Right lobe of liver (tissue), 6 donors: ENCODE data around the gene INCA1. TPM values are rescaled to one million over a fixed set of nuclear protein-coding genes. Genes with fewer than 3 reads are reported as not detected.
A peak's percentile ranks its signal among the peaks of the same experiment; 100 is the strongest.

Experiments
- ATAC-seq, 4 donors: fragments of 200-7000 bp; cut with Tn5 transposase; one replicate each; pipeline ENCODE4 v1.9.1; 2020; ENCODE audit warnings: mild to moderate bottlenecking in 4 of 4, moderate library complexity in 4 of 4
- DNase-seq, 3 donors: peaks; one replicate each; pipeline ENCODE4 v3.0.0-alpha.2; 2020
- H3K27ac ChIP-seq, 3 donors: fragments of 200-600 bp; one replicate each; pipeline ENCODE4 v1.8.0; 2022
- H3K27me3 ChIP-seq, 2 donors: fragments of 200-600 bp; one replicate each; pipeline ENCODE4 v1.8.0; 2022
- H3K36me3 ChIP-seq, 4 donors: fragments of 200-600 bp; sonication (generic) in 1 of 4; one replicate each; pipeline versions ENCODE4 v1.5.1 to v1.8.0; 2017 to 2022; ENCODE audit warnings: control low read depth in 1 of 4
- H3K4me1 ChIP-seq, 4 donors: fragments of 200-600 bp; sonication (generic) in 1 of 4; one replicate each; pipeline versions ENCODE4 v1.5.1 to v1.8.0; 2017 to 2022; ENCODE audit warnings: control low read depth in 1 of 4
- H3K4me3 ChIP-seq, 3 donors: fragments of 200-600 bp; one replicate each; pipeline ENCODE4 v1.8.0; 2022
- H3K9me3 ChIP-seq, 4 donors: fragments of 200-600 bp; sonication (generic) in 1 of 4; one replicate each; pipeline versions ENCODE4 v1.5.1 to v1.8.0; 2017 to 2022; ENCODE audit warnings: control low read depth in 1 of 4
- POLR2A ChIP-seq: fragments of 450-650 bp; IDR thresholded peaks from one replicate; pipeline ENCODE4 v1.6.1; 2017; ENCODE audit warnings: antibody characterized with exemption, mild to moderate bottlenecking
- WGBS: methylation state at CpG from one replicate; pipeline ENCODE4 v1.1.6; 2018; ENCODE audit warnings: low coverage, low lambda C conversion rate; ENCODE audit not compliant: insufficient coverage; ENCODE audit errors: missing lambda C conversion rate; 5-methylcytosine and 5-hydroxymethylcytosine counted together
- intact Hi-C, 2 donors: fragments of 100-400 bp; cut with DNase I; formaldehyde crosslinking; loops; one replicate each; pipeline versions ENCODE4 v1.11.2 to v1.14.1; 2022
- total RNA-seq, 6 experiments: library from RNA; depleted of rRNA in 2 of 6; stranded (reverse); fragments of >200 nt in 2 of 6; fragmentation: NEBNext Ultra II Directional in 3 of 6; extraction: Animal tissue kit (Norgen Biotek cat#: 25700) in 3 of 6; gene quantifications; one replicate each; pipeline versions ENCODE4 v1.1.0 to v1.2.4, GENCODE V29; 2016 to 2023
- TF ChIP-seq, protein P1 (sequence below), 4 donors: fragments of 200-600 bp in 3 of 4; fragments of 450-650 bp in 1 of 4; IDR thresholded peaks; one replicate each; pipeline versions ENCODE4 v1.5.1 to v1.8.0; 2016 to 2022; ENCODE audit warnings: antibody characterized with exemption in 4 of 4, mild to moderate bottlenecking in 2 of 4
- donor health status: DM: no; HTN: yes; CAD: no.
- donor health status: DM: no; HTN: no; CAD: no.
- donor health status: DM: no; HTN: no; CAD: no.
- donor health status: DM: no; HTN: yes; CAD: no.
- donor health status: DM: no; HTN: yes; CAD: no.

The INCA1 gene
- total RNA-seq, 6 experiments from 2014 or later, result 0.83 to 1.3 (median 0.97) TPM; not detected in 1

GRCh38 chr17:5027299-5027698, 30.0 kb upstream of the INCA1 start:
- intact Hi-C loops, result no loop called here
- DNase-seq (no peak), ATAC-seq (no peak)
- H3K9me3 ChIP-seq, result no peaks in the 10 kb centered on the region
- 93% methylated on average over 3 of the region's 6 CpGs for WGBS
- H3K4me3 ChIP-seq, result no peak overlapping the region
- no peak overlapping the region for H3K27ac ChIP-seq
- TF ChIP-seq, protein P1, sequence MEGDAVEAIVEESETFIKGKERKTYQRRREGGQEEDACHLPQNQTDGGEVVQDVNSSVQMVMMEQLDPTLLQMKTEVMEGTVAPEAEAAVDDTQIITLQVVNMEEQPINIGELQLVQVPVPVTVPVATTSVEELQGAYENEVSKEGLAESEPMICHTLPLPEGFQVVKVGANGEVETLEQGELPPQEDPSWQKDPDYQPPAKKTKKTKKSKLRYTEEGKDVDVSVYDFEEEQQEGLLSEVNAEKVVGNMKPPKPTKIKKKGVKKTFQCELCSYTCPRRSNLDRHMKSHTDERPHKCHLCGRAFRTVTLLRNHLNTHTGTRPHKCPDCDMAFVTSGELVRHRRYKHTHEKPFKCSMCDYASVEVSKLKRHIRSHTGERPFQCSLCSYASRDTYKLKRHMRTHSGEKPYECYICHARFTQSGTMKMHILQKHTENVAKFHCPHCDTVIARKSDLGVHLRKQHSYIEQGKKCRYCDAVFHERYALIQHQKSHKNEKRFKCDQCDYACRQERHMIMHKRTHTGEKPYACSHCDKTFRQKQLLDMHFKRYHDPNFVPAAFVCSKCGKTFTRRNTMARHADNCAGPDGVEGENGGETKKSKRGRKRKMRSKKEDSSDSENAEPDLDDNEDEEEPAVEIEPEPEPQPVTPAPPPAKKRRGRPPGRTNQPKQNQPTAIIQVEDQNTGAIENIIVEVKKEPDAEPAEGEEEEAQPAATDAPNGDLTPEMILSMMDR (IDR thresholded peaks at IDR 0.05), result no peak
- TF ChIP-seq POLR2A, result no peak
- peaks cover 0 to 14% (median 7%) of the 10 kb centered on the region in 4 donors for H3K36me3 ChIP-seq
- peaks cover 0 to 4% (median 1%) of the 10 kb centered on the region in 4 donors for H3K4me1 ChIP-seq
- no peaks in the 10 kb centered on the region for H3K27me3 ChIP-seq

GRCh38 chr17:5024604-5025003, 27.3 kb upstream of the INCA1 start:
- no peak for TF ChIP-seq POLR2A
- TF ChIP-seq, protein P1 (IDR thresholded peaks at IDR 0.05), result no peak
- no peaks in the 10 kb centered on the region for H3K9me3 ChIP-seq
- H3K4me3 ChIP-seq, result no peak overlapping the region
- no peaks in the 10 kb centered on the region for H3K4me1 ChIP-seq
- DNase-seq (no peak), ATAC-seq (no peak)
- H3K36me3 ChIP-seq, result peaks cover 0 to 41% (median 25%) of the 10 kb centered on the region in 4 donors
- WGBS, result 100% methylated on average over 3 of the region's 4 CpGs
- intact Hi-C loops, result no loop called here
- no peaks in the 10 kb centered on the region for H3K27me3 ChIP-seq
- no peak overlapping the region for H3K27ac ChIP-seq

- Histone ChIP-seq H3K4me1 (no peaks in the 10 kb centered on the region), H3K9me3 (no peaks in the 10 kb centered on the region), H3K4me3 (no peak overlapping the region), H3K27ac (no peak overlapping the region), H3K36me3 (peaks cover 0 to 51% (median 32%) of the 10 kb centered on the region in 4 donors), H3K27me3 (no peaks in the 10 kb centered on the region)
- WGBS, result 82% methylated on average over 11 of the region's 29 CpGs
- intact Hi-C loops, result no loop called here
- DNase-seq (no peak), ATAC-seq (peak in 1 of 4 donors; percentile 11)
- TF ChIP-seq, protein P1 (IDR thresholded peaks at IDR 0.05), result no peak
- no peak for TF ChIP-seq POLR2A
Observed at GRCh38 chr17:5023588-5024147, 26.3 kb upstream of the INCA1 start.

- Histone ChIP-seq H3K36me3 (peaks cover 0 to 62% (median 36%) of the 10 kb centered on the region in 4 donors), H3K9me3 (no peaks in the 10 kb centered on the region), H3K27ac (no peak overlapping the region), H3K27me3 (no peaks in the 10 kb centered on the region), H3K4me3 (no peak overlapping the region), H3K4me1 (no peaks in the 10 kb centered on the region)
- WGBS, result 100% methylated on average over 5 of the region's 30 CpGs
- intact Hi-C loops, result no loop called here
- DNase-seq, result no peak
- no peak for ATAC-seq
- TF ChIP-seq, protein P1 (IDR thresholded peaks at IDR 0.05), result no peak
- no peak for TF ChIP-seq POLR2A
Observed at GRCh38 chr17:5022171-5022711, 24.9 kb upstream of the INCA1 start.
